Activated CD8-positive, alpha-beta memory T cell treated with anti-CD3 and anti-CD28 coated beads, Interleukin-2, amount 50 U/mL, for 4 hours (primary cell): ENCODE results near the gene NTM.

Experiments
- DNase-seq: peaks from one replicate; pipeline ENCODE4 v3.0.0-alpha.2; 2020

The NTM gene

DNA sequence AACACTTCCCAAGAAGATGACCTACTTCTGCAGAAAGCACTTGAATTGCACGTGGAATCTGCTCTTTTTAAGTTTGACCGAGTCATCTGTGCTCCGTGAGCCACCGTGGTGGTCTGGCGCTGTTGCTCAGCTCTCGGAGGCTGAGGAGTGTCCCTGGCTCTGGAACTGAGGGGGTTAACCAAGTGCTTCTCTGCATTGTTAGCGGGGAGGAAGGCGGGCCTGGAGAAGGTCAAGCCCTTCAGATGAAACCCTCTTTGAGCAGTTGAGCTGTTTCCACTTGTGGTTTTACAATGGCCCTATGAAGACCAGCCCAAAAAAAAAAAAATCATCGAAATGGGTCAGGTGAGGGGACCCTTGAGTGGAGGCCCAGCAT, 286.4 kb downstream of the NTM start:
- no peak for DNase-seq

DNA sequence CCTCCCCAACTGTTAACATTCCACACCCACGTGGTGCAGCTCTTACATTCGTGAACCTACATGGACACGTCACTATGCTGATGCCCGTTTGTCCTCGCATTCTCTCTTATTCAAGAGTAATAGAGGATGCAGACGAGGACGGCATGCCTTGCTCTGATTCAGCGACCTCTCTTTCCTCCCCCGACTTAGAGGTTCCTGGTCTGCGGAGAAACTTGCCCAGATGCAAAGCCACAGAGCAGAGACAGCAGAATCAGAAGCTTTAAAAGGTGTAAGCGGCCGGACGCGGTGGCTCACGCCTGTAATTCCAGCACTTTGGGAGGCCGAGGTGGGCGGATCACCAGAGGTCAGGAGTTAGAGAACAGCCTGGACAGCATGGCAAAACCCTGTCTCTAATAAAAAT, 288.0 kb downstream of the NTM start:
- no peak for DNase-seq

DNA sequence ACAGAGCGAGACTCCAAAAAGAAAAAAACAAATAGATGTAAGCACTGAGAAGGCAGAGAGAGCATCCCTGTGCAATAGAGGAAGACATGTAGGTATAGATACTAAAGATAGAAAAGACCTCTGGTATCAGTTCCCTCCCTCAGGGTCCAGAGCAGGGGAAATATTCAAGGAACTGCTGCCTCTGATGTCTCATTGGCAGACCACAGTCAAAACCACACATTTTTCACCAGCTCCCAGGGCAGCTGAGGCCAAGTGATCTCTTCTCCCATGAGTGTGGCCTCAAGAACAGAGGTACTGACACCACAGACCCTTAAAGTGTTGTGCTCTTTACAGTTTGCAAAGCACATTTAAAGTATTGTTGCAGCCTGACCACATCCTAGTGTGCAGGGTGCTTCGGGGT, 288.5 kb downstream of the NTM start:
- no peak for DNase-seq

DNA sequence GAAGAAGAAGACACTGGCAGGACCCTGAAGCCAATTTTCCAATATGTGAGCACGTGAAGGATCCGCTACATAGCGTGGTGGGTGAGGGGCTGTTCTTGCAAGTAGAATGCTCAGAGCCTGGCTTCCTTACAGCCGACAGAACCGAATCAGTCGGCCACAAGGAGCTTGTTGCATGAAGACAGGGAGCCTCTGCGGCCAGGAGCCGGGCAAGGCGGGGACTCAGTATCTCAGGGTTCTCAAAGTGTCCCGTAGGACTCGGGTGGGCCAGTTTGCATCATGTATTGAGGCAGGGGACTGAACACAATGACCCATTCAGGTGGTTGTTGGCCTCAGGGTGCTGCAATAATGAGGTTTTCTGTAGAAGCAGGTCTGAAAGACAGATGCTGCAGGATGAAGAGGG, 289.5 kb downstream of the NTM start:
- no peak for DNase-seq

DNA sequence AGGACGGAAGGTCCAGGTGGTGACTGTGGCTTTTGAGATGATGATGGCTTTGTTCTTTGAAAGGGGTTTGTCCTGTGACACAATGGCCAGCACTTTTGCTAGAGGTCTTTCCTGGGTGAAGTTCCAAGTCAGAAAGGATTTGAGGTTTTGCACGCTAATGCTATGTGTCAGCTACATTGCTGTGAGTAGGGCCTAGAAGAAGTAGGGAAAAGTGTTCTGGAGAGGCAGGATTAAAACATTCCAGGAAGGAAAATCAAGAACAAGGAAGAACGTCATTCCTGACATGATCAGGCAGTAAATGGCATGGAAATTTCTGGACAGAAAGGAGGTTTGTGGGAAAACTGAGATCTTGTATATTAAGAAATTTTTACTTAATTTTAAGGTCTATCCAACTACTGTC, 290.7 kb downstream of the NTM start:
- no peak for DNase-seq

DNA sequence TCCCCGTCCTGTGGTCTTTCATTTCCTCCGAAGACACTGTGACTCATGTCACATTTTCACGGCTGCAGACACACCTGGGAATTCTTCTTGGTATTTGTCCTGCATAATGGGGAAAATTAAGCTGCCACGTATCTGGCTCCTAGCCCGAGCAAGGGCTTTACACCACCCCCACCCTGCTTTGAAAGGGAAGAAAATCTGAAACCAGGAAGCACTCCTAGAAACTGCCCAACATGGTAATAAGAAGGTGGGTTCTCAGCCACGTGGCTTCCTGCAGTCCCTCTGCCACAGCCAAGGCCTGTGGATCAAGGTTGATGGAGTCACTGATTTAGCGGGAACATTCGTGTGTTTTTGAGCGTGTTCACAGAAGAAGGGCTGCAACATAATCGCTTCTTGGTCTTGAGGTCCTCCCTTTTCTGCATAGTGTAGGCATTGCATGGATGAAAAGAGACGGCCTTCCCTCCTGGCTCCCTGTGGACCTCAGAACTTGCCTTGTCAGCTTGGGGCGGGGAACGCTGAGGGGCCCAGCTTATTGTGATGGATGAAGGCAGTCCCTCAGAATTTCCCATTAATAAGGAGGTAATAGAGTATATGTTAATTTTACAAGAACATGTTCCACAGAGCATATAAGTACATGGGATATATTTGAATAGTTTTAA, 292.0 kb downstream of the NTM start:
- no peak for DNase-seq

DNA sequence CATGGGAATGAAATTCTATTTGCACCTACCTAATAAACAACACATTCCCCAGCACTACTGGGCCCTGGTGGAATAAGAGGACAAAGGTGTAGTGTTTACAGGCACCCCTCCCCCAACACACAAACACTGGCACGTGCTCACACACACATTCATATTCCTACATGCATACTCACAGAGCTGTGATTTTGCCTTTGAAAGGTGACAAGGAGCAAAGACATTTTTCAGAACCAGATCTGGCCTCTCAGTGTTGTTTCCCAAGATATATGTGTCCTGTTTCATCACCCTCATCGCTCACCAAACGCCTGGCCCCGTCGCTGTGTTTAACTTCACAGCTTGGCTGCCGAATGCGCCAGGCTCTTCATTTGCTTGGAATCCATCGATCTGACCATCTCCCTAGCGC, 292.6 kb downstream of the NTM start:
- DNase-seq = no peak

DNA sequence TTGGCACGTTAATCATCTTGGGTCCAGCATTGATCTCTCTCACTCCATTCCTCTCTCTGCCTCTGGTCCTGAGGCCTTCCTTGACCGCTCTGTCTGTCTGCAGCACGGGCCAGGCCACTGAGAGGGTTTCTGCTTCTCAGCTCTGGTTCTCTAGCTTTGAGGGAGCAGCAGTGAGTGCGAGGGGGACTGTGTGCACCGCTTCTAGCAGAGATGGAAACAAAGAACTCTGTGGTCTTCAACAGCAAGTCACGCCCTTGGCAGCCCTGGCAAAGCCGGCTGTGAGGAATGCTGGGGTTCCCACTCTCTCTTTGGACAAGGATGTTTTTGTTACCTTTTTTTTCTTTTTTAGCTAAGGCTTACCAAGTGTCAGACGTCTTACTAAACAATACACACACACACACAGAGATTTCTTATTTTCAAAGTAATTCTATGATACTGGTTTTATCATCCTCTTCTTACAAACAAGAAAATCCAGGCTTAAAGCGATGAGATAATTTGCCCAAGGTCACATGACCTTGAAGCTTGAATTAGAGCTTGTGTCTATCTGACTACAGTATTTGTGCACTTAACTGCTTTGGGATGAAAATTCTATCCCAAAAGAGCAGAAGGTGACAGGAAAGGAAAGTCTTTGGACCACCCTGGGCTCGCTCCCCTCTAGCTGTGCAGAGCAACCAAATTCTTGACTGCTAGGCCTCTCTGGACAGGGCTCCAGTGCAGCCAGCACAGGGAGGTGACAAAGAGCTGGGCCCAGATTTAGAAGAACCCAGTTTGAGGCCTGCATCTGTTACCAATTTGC, 293.2 kb downstream of the NTM start:
- DNase-seq = no peak

DNA sequence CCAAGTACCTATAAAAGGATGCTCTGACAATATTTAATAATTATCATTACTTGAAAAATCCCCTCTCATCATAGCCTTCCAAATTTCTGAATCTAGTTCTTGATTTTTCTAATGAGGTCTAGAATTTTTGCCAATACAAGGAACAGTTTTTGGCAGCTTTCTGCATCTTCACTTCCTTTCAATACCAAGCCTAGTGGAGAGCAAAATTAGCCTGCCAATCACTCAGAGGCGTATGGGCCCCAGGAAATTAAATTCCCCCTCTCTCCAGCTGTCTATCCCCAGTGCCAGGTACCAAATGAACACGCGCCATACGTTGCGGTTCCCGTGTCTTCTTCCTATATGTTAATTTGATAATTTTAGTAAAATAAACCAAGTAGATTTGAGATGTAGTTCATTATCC, 293.9 kb downstream of the NTM start:
- DNase-seq = no peak

DNA sequence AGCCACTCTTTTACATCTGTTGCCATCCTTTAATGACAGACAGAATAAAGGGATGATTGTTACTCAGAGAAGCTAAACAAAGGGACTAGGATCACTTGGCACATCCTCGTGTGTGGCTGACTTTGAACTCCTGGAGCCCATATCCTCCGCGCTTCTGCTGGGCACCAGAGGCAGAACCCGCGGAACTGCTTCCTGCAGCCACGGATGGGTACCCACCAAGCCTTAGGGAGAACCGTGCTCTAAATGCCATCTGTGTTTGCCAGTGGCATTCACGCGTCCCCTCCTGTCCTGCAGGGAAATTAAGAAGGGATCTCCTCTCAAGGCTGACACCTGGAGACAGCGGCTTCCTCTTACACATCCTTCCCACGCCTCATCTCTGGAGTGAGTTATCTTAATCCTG, 294.4 kb downstream of the NTM start:
- no peak for DNase-seq

DNA sequence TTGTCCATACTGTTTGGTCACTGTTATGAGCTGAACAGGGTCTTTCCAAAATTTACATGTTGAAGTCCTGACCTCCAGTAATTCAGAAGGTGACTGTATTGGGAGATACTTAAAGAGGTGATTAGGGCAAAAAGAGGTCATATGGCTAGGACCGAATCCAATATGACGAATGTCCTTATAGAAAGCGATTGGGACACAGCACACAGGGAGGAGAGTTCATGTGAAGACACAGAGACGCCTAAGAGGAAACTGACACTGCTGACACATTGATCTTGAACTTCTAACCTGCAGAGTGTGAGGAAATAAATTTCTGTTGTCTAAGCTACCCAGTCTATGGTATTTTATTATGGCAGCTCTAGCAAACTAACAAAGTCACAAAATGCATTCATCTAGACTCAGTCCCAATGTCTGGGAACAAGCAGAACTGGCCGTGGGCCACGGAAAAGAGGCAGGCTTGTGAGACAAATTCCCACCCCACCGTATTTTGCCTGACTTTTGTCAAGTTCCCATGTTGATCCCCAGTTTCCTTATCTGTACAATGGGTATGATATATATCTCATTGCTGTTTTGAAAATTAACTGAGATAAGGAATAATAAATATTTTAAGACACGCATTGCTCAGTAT, 295.0 kb downstream of the NTM start:
- no peak for DNase-seq

DNA sequence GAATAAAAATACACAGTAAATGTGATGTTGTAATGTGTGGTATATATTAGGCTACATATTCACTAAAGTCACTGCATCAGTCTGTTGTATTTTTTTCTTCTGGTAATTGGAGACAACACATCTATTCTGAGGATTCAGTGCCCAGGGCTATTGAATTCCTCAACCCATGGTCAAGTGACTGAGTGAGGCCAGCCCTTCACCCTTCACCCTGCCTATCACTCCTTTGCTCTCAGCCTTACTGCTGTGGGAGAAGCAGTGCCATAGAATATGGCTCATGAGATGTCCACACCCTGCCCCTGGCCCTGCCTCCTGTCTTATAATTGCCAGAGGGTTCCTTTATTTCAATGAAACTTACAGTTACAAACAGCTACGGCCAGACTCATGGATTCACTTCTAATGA, 295.6 kb downstream of the NTM start:
- no peak for DNase-seq

DNA sequence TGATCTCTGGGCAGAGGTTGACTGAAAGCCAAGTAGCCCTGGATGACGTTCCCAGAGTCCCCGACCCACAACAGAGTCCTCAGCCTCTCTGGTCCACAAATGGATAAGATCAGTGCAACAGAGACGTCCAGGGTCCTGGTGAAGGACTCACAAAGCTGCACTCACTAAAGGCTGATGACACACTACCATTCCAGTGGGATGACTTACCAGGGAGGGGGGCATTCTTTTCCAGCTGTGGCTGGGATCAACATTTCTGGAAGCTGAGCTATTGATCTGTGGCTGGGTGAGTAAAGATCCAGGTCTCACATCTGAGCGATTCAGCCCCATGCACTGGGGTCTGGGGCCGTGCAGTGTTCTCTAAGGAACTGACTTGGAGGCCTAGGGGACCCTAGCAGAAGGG, 296.2 kb downstream of the NTM start:
- no peak for DNase-seq

DNA sequence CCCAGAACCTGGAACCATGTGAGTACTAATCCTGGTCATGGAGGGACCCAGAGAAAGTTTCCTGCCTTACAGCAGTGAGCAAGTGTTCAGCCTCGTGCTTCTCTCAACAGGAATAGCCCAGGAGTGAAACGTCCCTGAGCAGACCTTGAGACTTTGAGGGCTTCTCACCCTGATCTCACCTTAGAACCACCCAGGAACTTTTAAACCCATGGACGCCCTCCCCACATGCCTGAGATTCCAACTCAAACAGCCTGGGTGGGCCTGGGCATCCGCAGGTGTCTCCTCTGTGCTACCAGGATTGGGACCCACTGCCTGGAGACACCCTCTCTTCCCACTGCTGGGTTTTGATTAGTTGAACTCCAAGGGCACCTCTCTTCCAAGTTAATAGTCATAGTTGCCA, 297.2 kb downstream of the NTM start:
- no peak for DNase-seq

DNA sequence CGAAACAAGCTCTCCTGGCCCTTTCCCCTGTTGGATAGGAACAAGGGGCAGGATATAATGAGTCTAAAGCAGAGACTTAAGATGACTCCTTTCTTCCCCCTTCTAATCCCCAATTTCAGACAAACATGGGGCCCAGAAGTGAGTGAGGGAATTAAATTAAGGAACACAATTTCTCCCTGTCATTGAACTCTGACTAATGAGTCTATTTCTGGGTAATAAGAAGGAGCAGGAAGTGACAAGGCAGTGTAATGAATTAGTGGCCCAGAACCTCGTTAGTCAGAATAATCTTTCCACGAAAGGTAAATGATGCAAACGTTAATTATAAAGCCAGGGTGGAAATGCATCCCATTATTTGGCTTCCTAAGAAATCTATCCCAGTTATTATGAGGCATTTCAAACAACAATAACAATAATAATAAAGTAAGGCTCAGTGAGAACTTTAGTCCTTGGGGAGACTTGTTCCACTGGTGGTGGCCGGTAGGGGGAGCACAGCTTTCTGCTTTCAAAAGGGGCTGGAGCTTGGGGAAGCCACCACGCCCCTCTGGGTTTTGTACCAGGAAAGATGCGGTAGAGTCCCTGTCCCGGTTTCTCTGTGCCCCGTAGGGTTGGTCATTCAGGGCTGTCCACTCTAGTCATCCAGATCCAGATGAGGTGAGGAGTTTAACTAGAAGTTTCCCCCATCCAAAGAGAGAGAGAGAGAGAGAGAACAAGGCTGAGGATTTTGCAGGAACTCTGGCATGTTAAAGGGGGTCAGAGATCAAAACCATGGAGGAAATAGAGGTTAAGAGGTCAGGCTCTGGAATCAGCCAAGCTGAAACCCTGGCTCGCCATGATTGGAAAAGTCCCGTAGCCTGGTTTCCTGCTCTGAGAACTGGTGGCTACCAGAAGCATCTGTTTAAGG, 298.3 kb downstream of the NTM start:
- peak; percentile 24 for DNase-seq

DNA sequence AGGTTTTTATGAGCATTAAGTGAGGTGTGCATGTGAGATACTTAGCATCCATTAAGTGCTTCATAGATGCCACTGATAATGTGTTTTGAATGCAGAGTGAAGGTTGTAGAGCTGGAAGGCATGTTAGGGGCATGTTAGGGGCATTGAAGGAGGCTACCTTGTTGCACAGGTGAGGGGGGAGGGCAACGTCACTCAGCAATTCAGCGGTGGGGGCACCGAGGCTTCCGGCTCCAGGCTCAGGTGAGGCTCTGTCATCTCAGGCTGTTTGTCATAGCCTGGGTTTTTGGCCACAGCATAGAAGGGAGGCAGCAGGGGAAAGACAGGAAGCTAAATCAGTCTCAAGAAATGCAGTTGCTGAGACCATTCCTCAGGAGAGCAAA, 299.0 kb downstream of the NTM start:
- no peak for DNase-seq

DNA sequence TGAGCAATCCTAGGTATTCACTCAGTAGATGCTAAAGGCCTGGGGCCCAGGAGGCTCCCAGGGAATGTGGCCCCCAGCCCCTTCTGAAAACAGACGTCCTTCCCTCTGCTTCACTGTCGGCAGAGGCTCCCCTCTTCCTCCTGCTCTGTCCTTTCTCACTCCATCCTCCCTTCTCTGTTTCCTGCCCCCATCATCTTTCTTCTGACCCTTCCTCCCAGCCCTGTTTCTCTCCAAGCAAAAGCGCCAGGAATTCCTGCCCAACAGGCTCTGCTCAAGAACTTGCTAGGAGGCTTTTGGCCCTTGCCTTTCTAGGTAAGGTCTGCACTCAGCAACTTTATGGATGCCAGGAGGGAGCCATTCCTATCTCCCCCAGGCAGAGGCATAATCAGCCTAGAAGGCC, 300.5 kb downstream of the NTM start:
- DNase-seq = no peak

DNA sequence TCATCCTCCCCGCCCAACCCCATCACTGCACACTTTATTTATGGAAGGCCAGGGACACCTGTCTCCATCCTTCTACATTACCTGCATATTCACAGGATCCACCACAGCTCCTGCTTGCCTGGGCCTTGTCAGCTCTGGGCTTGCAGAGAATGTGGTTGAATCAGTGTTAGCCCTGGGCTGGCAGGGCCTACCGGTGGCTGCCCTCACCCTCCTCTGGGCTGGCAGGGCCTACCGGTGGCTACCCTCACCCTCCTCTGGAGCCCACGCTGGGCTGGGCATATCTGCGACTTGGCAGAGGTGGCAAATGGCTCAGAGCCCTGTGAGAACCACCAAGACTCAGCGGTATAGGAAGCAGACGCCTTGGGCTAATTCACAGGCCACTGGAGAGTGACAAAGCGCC, 300.9 kb downstream of the NTM start:
- DNase-seq = no peak

DNA sequence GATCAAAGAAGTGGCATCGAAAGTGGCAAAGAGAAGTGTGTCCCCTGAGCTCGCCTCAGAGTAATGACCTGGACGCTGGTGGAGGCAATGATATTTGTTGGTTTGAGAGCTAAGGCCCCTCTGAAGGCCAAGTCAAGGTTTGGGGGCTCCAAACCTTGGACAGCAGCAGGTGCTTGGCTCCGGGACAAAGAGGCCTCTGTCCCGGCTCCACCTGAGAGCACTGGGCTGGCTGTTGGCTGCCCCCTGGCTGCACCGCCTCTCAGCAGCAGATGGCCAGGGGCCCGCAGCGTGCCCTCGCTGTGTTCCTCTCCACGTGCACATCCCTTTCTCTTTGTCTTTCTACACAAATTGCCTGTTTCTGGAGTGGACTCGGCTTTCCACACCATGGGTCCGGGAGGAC, 301.3 kb downstream of the NTM start:
- no peak for DNase-seq

DNA sequence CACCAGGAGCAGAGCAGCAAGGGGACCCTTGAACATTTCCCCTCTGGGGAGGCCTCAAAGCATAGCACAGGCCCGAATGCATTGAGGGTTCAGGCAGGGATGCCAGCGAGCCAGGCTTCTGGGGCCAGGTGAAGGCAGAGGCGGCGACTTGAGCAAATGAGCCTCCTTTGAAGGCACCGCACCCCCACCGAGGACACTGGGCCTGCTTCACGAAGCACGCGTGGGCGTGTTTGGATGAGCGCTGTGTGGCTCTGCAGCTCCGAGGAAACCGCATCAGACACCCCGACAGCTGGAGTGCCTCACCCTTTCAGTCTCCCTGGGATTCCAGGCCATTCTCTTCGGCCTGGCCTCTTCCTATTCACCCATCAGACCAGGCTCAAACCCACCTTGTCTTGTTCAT, 301.8 kb downstream of the NTM start:
- DNase-seq = no peak

DNA sequence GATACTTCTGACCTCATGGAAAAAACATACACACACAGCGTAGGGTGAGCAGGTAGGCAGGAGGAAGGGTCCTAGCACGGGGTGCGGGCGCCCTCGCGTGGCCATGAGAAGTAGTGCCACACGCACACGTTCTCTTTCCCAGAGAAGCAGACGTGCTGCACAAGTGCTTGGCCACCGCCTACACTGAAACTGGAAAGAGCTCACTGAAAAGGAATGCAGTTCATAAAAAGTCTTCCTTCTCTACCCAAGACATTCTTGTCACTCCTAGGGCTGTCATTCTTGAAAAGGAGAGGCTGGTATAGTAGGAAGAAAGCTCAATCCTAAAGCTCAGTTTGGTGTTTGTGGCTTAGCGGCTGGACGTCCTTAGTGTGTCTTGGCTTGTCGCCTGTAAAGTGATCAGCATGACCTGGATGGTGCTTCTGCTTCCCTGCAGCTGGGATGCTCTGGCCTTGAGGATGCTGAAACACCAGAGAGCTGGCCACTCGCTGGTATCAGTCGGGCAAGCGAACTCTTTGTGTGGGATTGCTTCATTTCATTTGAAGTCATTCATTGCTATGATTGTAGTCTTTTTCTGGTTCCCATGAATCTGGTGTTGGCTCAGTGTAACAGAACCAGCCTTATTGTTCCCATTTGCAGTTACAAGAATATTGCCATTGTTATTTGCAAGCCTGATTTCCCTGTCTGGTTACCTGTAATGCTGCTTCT, 303.8 kb downstream of the NTM start:
- DNase-seq = no peak

DNA sequence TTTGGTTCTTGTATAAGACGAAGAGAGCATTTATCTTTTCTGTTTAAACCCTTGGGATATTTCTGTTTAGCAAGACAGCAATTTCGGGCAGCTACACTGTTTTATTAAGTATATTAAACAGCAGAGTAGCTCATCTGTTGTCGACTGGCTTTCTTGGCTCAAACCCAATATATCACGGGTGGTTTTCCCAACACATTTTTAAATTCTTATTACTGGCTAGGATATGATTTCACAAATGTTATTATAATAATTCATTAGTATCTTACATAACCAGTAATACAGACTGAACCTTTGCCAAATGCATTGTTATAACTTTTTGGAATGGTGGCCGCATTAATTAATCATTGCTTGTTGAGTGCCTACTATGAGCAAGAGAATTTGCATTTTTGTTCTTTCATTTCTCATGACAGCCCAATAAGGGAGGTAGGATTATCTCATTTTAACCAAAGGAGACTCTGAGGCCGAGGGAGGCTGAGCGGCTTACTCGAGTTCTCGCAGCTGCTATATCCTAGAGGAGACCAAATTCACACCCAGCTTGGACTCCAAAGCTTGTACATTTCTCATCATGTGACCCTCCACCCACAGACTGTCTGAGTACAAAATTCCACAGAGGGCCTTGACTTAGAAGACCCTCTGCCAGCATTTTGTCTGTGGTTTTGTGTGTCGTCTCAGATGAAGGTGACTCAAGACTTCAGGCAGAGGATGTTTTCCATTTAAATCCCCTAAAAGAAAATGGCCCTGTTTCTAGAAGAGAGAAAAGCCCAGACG, 304.9 kb downstream of the NTM start:
- DNase-seq = no peak
